GM12865 (cell line): ENCODE measurements around the gene PECR.

ENCODE experiments used
- DNase-seq: peaks from one replicate; pipeline ENCODE4 v3.0.0; 2010; ENCODE audit warnings: low read depth
- H3K4me3 ChIP-seq: 2 replicates; pipeline ENCODE4 v1.5.1; 2011; ENCODE audit warnings: mild to moderate bottlenecking, low read depth, low read length, control low read depth
- CTCF ChIP-seq: IDR thresholded peaks from 2 replicates; pipeline ENCODE4 v1.5.1; 2011; ENCODE audit warnings: low read length, control low read depth, low read depth, inconsistent platforms; ENCODE audit not compliant: insufficient read depth; ENCODE audit errors: missing control alignments

The PECR gene

GRCh38 chr2:216090369-216090786, 8.8 kb upstream of the PECR start:
- peak; percentile 64 for DNase-seq
- H3K4me3 ChIP-seq = no peak overlapping the region
- no peak for TF ChIP-seq CTCF

GRCh38 chr2:216086207-216086893, 4.7 kb upstream of the PECR start:
- no peak for DNase-seq
- no peak for TF ChIP-seq CTCF
- H3K4me3 ChIP-seq = no peak overlapping the region

GRCh38 chr2:216084547-216084946, 2.9 kb upstream of the PECR start:
- DNase-seq = peak; percentile 29
- no peak for TF ChIP-seq CTCF
- no peak overlapping the region for H3K4me3 ChIP-seq

- TF ChIP-seq CTCF = no peak
- no peak for DNase-seq
- H3K4me3 ChIP-seq = no peak overlapping the region
Observed at GRCh38 chr2:216083464-216084281, 2.1 kb upstream of the PECR start.

- DNase-seq = no peak
- no peak overlapping the region for H3K4me3 ChIP-seq
- no peak for TF ChIP-seq CTCF
Observed at GRCh38 chr2:216082805-216083204, 1.2 kb upstream of the PECR start.

- no peak for TF ChIP-seq CTCF
- peak overlapping the region; percentile 71 for H3K4me3 ChIP-seq
- no peak for DNase-seq
Observed at GRCh38 chr2:216082117-216082711, 605 bp upstream of the PECR start.
